ENCODE results near the gene SWSAP1.
A peak's percentile ranks its signal among the peaks of the same experiment; 100 is the strongest.
"Not testable (repeated sequence)": the region's sequence is repeated elsewhere in the genome, so short reads cannot be mapped to it uniquely, and the experiment has no call there.

The SWSAP1 gene

GRCh38 chr19:11354102-11354501 is 20.4 kb upstream of the SWSAP1 start:
- DNase-seq (ENCODE audit: extremely low read depth in 1 of 2, low read depth in 1 of 2) = not testable (repeated sequence)

DNA sequence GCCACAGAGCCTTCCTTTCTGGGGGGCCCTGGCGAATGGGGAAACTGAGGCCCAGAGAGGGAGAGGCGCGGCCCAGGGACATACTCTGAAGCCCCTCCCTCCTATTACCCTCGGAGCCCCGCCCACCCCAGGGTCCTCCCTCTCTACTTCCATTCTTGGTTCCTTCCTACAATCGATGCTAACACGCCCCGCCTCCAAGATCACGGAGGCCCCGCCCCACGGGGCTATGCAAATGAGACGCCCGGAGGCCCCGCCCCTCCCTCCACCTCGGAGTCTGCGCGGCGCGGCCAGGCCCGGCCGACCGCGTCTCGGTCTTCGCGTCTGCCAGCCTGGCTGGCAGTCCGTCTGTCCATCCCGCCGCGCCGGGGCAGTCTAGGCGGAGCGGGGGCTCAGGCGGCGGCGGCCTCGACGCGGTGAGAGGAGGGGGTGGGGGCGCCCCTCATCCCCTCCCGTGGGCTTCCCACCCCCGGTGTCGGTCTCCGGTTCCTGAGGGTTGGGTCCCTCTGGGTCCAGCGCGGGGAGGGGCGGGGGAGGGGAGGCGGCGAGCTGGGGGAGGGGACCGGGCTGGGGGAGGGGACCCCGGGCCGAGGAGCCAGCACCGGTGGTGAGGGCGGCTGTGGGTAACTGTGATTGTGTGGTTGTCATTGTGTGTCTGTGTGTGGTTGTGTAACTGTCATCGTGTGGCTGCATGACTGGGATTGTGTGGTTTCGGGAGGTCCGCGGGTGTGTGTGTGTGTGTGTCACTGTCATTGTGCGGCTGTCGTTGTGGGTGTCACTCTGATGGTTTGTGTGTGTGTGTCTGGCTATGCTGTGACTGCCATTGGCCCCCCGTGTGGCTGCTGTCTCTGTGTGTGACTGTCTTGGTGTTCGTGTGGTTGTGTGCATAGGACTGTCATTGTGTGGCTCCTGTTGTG is 19.0 kb upstream of the SWSAP1 start, which contains the start of gene PLPPR2:
Gene PLPPR2 (plus strand): TSS at position 273 of the 914 bp plus-strand sequence. CDS start 2,242 bp downstream, outside the sequence.
- DNase-seq (ENCODE audit: extremely low read depth in 1 of 2, low read depth in 1 of 2) = peak; percentile 59 to 77

GRCh38 chr19:11356074-11356397 is 18.4 kb upstream of the SWSAP1 start:
- no peak for DNase-seq (ENCODE audit: extremely low read depth in 1 of 2, low read depth in 1 of 2)

DNA sequence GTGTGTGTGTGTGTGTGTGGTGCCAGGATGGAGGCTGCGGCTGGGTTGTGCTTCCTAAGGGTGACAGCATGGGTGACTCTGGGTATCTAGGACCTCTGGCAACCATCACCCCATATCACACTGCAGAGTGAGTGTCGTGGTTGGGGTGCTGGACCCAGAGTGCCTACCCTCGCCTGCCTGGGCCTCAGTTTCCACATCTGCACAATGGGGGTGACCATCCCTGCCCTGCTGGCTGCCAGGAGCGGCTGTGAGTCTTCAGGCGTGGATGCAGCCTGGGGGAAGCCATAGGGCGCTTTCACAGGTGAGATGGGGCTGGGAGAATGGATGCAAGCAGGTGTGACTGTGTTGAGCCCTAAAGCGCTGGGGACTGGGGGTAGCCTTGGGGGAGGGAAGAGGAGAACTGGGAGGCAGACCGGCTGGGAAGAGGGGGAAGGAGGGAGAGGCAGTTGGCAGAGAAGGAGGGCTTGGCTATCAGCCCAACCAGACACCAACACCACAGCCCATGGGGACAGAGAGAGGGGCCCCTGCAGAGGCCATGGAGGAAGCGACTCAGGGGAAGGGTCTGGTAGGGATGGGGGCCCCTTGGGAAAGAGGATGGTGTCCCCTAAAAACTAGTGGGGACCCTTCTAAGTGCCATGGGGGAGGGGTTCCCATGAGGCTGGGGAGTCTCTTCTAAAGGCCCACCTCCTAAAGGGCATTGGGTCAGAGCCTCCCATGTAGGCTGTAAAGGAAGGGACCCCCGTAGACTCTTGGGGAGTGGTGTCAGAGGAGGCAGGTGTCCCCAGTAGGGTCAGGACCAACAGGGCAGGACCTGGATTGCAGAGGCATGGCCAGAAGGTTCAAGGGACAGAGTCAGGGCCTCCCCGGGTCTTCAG is 17.6 kb upstream of the SWSAP1 start:
- no peak for DNase-seq (ENCODE audit: extremely low read depth in 1 of 2, low read depth in 1 of 2)

GRCh38 chr19:11359421-11359820 is 15.0 kb upstream of the SWSAP1 start:
- DNase-seq (ENCODE audit: extremely low read depth in 1 of 2, low read depth in 1 of 2) = no peak

DNA sequence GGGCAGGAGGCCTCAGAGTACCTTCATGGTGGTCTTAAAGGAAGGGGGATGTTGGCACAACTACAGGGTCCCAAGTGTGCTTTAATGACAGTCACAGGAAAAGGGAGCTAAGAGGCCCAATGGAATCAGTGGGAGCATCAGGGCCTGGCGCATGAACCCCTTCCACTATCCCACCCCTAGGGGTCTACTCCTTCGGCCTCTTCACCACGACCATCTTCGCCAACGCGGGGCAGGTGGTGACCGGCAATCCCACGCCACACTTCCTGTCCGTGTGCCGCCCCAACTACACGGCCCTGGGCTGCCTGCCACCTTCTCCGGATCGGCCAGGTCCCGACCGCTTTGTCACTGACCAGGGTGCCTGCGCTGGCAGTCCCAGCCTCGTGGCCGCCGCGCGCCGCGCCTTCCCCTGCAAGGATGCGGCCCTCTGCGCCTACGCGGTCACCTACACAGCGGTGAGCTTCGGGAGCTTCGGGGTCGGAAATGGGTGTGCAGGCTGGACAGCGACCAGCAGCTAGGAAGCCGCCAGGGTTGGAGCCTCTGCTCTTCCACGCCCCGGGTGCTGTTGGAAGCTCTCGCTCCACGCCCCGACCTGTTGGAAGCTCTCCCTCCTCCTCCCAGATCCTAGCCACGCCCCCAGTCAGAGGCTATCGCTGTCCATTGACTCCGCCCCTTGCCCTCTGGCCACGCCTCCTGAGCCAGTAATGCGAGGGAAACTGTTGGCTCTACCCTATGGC is 13.3 kb upstream of the SWSAP1 start:
- DNase-seq (ENCODE audit: extremely low read depth in 1 of 2, low read depth in 1 of 2) = no peak

DNA sequence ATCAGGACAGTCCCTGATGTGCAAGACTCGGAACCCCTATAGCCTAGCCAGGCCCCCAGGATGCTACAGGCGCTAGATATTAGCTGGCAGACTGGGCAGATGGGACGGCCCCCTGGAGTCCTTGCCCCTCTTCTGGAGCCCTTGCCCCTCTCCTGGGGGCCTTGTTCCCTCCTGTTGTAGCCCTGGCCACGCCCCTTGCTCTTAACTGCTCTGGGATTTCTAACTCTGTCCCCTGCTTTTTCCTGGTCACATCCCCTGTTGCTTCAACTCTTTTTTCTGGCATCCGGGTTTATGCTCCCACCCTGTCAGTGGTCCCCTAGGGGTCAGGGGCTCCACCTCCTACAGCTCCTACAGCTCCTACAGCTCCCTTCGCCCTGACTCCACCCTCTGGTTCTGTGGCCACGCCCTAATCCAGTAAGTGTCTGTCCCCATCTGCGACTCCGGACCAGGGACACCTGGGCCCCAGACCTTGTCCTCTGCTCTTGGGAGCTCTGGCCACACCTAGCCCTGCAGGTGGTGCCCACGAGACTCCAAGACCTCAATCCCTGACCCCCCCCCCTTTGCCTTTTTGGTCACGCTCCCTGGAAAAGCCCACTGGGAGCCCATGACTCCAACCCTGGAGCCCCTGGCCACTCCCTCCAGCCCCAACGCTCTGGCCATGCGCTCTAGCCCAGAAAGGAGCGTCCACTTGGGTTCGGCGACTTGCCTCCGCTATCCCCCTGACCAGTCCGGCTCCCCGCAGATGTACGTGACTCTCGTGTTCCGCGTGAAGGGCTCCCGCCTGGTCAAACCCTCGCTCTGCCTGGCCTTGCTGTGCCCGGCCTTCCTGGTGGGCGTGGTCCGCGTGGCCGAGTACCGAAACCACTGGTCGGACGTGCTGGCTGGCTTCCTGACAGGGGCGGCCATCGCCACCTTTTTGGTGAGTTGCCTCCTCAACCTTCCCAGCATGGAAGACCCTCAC is 12.4 kb upstream of the SWSAP1 start:
- DNase-seq (ENCODE audit: extremely low read depth in 1 of 2, low read depth in 1 of 2) = no peak

DNA sequence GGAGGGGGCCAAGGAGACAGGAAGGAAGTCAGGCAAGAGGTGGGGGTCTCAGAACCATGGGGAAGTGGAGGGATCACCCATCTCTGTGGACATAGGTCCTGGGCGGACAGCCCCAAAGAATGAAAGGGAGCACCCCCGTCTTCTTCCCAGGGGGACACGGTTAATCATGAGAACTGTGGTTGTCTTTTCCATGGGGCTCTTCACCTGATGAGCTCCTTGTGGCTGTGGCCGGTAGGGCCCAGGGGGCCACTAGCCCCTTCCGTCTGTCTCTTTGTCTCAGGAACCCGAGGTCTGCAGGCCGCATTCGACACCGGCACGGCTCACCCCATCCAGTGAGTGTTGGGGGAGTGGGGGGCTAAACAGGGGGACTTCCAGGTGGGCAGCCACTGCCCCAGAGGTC is 10.6 kb upstream of the SWSAP1 start:
- DNase-seq (ENCODE audit: extremely low read depth in 1 of 2, low read depth in 1 of 2) = no peak

DNA sequence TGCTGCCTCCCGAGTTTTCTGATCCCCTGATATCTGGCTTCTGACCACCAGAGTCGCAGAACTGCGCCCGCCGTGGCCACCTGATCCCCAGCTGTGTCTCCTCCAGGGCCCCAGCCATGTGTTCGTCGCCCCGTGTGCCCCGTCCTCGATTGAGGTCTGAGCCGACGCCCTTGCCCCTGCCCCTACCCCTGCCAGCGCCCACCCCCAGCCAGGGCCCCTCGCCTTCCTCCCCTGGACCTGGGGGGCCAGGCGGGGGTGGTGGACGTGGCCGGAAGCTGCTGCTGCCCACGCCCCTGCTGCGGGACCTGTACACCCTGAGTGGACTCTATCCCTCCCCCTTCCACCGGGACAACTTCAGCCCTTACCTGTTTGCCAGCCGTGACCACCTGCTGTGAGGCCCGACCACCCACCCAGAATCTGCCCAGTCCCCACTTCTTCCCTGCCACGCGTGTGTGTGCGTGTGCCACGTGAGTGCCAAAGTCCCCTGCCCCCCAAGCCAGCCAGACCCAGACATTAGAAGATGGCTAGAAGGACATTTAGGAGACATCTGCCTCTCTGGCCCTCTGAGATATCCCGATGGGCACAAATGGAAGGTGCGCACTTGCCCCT is 10.1 kb upstream of the SWSAP1 start:
- DNase-seq (ENCODE audit: extremely low read depth in 1 of 2, low read depth in 1 of 2) = no peak

DNA sequence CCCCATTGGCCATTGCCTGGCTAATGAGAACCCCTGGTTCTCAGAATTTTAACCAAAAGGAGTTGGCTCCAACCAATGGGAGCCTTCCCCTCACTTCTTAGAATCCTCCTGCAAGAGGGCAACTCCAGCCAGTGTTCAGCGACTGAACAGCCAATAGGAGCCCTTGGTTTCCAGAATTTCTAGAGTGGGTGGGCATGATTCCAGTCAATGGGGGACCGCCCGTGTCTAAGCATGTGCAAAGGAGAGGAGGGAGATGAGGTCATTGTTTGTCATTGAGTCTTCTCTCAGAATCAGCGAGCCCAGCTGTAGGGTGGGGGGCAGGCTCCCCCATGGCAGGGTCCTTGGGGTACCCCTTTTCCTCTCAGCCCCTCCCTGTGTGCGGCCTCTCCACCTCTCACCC is 9.5 kb upstream of the SWSAP1 start:
- DNase-seq (ENCODE audit: extremely low read depth in 1 of 2, low read depth in 1 of 2) = no peak

DNA sequence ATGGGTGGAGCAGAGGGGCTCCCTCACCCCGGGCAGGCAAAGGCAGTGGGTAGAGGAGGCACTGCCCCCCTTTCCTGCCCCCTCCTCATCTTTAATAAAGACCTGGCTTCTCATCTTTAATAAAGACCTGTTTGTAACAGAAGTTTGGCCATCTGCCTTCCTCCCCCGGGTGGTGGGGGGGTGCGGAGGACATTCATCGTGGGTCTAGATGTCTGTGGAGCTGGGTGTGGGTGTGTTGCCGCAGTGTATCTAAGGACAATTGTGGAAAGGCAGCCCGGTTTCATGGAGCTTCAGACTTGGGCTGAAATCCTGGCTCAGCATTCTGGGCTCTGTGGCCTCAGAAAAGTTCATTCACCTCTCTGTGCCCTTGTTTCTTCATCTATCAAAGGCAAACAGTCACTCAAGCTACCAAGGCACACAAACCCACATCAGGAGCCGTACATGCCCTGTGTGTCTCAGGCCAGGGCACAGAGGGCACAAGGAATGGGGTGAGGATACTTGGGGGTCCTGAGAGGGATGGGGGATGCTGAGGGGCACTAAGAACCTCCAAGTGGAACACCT is 8.8 kb upstream of the SWSAP1 start:
- no peak for DNase-seq (ENCODE audit: extremely low read depth in 1 of 2, low read depth in 1 of 2)

GRCh38 chr19:11367528-11367927 is 6.9 kb upstream of the SWSAP1 start:
- DNase-seq (ENCODE audit: extremely low read depth in 1 of 2, low read depth in 1 of 2) = no peak

- DNase-seq (ENCODE audit: extremely low read depth in 1 of 2, low read depth in 1 of 2) = no peak
Measured at GRCh38 chr19:11370744-11371143, 3.7 kb upstream of the SWSAP1 start.

- DNase-seq (ENCODE audit: extremely low read depth in 1 of 2, low read depth in 1 of 2) = no peak
Measured at GRCh38 chr19:11373166-11373884, 1.1 kb upstream of the SWSAP1 start.

DNA sequence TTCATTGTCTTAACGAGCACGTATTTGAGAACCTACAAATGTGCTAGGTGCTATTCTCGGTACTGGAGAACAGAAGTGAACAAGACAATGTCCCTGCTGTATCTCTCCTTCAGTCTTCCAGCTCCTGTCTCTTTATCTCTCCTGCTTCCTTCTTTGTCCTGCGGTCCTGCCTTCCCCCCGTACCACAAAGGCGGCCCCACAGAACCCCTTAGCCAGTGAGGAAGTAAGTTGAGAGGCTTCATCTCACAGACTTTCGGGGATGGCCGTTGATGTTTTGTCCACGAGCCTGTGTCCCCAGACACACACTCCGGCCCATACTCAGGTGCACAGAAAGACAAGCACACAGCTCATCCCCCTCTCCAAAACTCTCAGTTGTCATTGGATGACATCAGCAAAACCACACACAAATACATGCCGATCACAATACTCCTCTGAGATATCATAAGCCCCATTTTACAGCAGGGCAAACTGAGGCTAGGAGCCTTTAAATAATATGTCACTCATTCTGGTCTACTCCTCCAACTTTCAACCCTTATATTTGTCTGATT is 507 bp upstream of the SWSAP1 start:
- no peak for DNase-seq (ENCODE audit: extremely low read depth in 1 of 2, low read depth in 1 of 2)

GRCh38 chr19:11375143-11375948 is 880 bp downstream of the SWSAP1 start:
- DNase-seq (ENCODE audit: extremely low read depth in 1 of 2, low read depth in 1 of 2) = peak in 1 of 2 donors; percentile 57

- DNase-seq (ENCODE audit: extremely low read depth in 1 of 2, low read depth in 1 of 2) = no peak
Measured at GRCh38 chr19:11377237-11377636, 2.8 kb downstream of the SWSAP1 start.
